ENCODE results near the gene MLANA. TPM values are rescaled to one million over a fixed set of nuclear protein-coding genes. Genes with fewer than 3 reads are reported as not detected.

The MLANA gene
- total and polyA plus RNA-seq, 9 donors = 0.44 to 5.7 (median 0.66) TPM; not detected in 1

- no peak for DNase-seq
- WGBS (ENCODE audit: insufficient coverage) = no CpG with 5 or more reads among the region's 2 CpGs
- Histone ChIP-seq H3K27me3 (ENCODE audit: control insufficient read depth, insufficient read depth, low read length) (no peaks in the 10 kb centered on the region), H3K9me3 (replicated peaks; ENCODE audit: control insufficient read depth, low read depth, low read length) (no peaks in the 10 kb centered on the region), H3K4me3 (ENCODE audit: low read length) (no peak overlapping the region), H3K36me3 (ENCODE audit: control insufficient read depth, insufficient read depth, low read length) (no peaks in the 10 kb centered on the region), H3K4me1 (ENCODE audit: control insufficient read depth, insufficient read depth, low read length) (no peaks in the 10 kb centered on the region), H3K27ac (ENCODE audit: low read length) (no peak overlapping the region)
These were observed 39.2 kb upstream of the MLANA start for GRCh38 chr9:5851445-5851844.

DNA sequence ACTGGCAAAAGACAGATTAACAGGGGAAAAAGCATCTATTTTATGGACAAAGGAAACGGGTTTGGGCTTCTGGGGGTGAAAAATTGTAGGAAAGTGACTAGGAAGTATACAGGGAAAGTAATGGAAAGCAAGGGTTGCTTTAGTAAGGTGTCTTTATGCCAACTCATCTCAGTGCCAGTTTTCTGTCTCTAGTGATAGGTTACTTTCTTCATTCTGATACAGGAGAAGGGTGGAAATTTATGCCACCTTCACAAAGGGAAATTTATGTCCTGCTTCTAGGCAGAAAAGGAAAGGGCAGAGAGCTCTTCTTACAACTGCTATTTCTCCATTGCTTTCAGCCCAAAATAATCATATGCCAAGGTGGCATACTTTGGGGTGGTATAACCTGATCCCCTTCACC lies 37.7 kb upstream of the MLANA start:
- Histone ChIP-seq H3K4me3 (ENCODE audit: low read length) (no peak overlapping the region), H3K4me1 (ENCODE audit: control insufficient read depth, insufficient read depth, low read length) (no peaks in the 10 kb centered on the region), H3K27ac (ENCODE audit: low read length) (no peak overlapping the region), H3K27me3 (ENCODE audit: control insufficient read depth, insufficient read depth, low read length) (no peaks in the 10 kb centered on the region), H3K36me3 (ENCODE audit: control insufficient read depth, insufficient read depth, low read length) (no peaks in the 10 kb centered on the region), H3K9me3 (replicated peaks; ENCODE audit: control insufficient read depth, low read depth, low read length) (no peaks in the 10 kb centered on the region)
- WGBS (ENCODE audit: insufficient coverage) = 86% methylated on average over 1 of the region's 1 CpG
- DNase-seq = no peak

GRCh38 chr9:5853617-5854016 lies 37.1 kb upstream of the MLANA start:
- no peak for DNase-seq
- Histone ChIP-seq H3K36me3 (ENCODE audit: control insufficient read depth, insufficient read depth, low read length) (no peaks in the 10 kb centered on the region), H3K4me3 (ENCODE audit: low read length) (no peak overlapping the region), H3K4me1 (ENCODE audit: control insufficient read depth, insufficient read depth, low read length) (no peaks in the 10 kb centered on the region), H3K27me3 (ENCODE audit: control insufficient read depth, insufficient read depth, low read length) (no peaks in the 10 kb centered on the region), H3K9me3 (replicated peaks; ENCODE audit: control insufficient read depth, low read depth, low read length) (no peaks in the 10 kb centered on the region), H3K27ac (ENCODE audit: low read length) (no peak overlapping the region)
- 83% methylated on average over 1 of the region's 3 CpGs for WGBS (ENCODE audit: insufficient coverage)

DNA sequence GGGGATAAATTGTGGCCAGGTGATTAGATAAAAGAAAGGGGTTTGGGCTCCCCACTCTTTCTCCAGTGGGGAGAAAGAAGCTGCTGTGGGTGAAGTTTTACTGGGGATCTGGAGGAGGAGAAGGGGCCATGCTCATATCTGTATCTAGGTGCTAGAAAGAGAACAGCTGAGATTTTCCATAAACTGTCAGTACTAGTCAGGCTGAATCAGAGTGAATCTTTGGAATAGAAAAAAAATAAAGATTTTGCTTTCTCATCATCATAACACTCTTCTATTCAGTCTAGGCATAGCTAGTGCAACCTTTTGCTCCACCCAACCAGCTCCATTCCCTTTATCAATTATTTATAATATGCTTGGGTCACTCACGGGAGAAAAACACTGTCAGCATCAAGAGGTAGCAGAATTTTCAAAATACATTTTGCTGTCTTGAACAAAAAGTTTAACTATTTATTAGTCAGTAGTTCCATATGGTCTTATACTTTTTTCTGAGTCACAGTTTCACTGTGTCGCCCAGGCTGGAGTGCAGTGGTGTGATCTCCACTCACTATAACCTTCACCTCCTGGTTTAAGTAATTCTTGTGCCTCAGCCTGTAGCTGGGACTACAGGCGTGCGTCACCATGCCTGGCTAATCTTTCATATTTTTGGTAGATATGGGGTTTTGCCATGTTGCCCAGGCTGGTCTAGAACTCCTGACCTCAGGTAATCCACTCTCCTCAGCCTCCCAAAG lies 36.5 kb upstream of the MLANA start:
- Histone ChIP-seq H3K4me1 (ENCODE audit: control insufficient read depth, insufficient read depth, low read length) (no peaks in the 10 kb centered on the region), H3K27ac (ENCODE audit: low read length) (no peak overlapping the region), H3K36me3 (ENCODE audit: control insufficient read depth, insufficient read depth, low read length) (no peaks in the 10 kb centered on the region), H3K4me3 (ENCODE audit: low read length) (no peak overlapping the region), H3K27me3 (ENCODE audit: control insufficient read depth, insufficient read depth, low read length) (no peaks in the 10 kb centered on the region), H3K9me3 (replicated peaks; ENCODE audit: control insufficient read depth, low read depth, low read length) (no peaks in the 10 kb centered on the region)
- WGBS (ENCODE audit: insufficient coverage) = no CpG with 5 or more reads among the region's 4 CpGs
- DNase-seq = no peak

DNA sequence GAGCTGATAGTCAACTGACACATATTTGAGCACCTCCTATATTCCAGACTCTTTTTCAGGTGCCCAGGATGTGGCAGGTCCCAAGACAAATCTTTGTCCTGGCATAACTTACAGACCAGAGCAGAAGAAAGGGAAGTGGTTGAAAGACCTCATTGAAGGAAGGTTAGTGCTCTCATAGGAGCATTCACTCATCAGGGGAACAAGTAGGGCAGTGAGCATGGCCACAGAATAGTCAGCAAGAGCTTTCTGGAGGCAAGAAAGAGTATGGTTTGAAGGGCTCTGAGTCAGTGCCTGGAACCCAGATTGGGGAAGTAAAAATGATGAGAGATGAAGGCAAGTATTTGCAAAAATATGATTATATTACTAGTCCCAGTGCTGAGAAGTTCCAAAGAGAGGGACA lies 32.8 kb upstream of the MLANA start:
- no peaks in the 10 kb centered on the region for H3K4me1 ChIP-seq (ENCODE audit: control insufficient read depth, insufficient read depth, low read length)
- no peaks in the 10 kb centered on the region for H3K27me3 ChIP-seq (ENCODE audit: control insufficient read depth, insufficient read depth, low read length)
- no peak for DNase-seq
- H3K27ac ChIP-seq (ENCODE audit: low read length) = no peak overlapping the region
- no peak overlapping the region for H3K4me3 ChIP-seq (ENCODE audit: low read length)
- no peaks in the 10 kb centered on the region for H3K9me3 ChIP-seq (replicated peaks; ENCODE audit: control insufficient read depth, low read depth, low read length)
- H3K36me3 ChIP-seq (ENCODE audit: control insufficient read depth, insufficient read depth, low read length) = no peaks in the 10 kb centered on the region

- no peaks in the 10 kb centered on the region for H3K4me1 ChIP-seq (ENCODE audit: control insufficient read depth, insufficient read depth, low read length)
- H3K36me3 ChIP-seq (ENCODE audit: control insufficient read depth, insufficient read depth, low read length) = no peaks in the 10 kb centered on the region
- H3K27ac ChIP-seq (ENCODE audit: low read length) = no peak overlapping the region
- DNase-seq = no peak
- no peaks in the 10 kb centered on the region for H3K27me3 ChIP-seq (ENCODE audit: control insufficient read depth, insufficient read depth, low read length)
- H3K9me3 ChIP-seq (replicated peaks; ENCODE audit: control insufficient read depth, low read depth, low read length) = no peaks in the 10 kb centered on the region
- no CpG with 5 or more reads among the region's 3 CpGs for WGBS (ENCODE audit: insufficient coverage)
- H3K4me3 ChIP-seq (ENCODE audit: low read length) = no peak overlapping the region
These were observed 31.9 kb upstream of the MLANA start for GRCh38 chr9:5858833-5859232.

DNA sequence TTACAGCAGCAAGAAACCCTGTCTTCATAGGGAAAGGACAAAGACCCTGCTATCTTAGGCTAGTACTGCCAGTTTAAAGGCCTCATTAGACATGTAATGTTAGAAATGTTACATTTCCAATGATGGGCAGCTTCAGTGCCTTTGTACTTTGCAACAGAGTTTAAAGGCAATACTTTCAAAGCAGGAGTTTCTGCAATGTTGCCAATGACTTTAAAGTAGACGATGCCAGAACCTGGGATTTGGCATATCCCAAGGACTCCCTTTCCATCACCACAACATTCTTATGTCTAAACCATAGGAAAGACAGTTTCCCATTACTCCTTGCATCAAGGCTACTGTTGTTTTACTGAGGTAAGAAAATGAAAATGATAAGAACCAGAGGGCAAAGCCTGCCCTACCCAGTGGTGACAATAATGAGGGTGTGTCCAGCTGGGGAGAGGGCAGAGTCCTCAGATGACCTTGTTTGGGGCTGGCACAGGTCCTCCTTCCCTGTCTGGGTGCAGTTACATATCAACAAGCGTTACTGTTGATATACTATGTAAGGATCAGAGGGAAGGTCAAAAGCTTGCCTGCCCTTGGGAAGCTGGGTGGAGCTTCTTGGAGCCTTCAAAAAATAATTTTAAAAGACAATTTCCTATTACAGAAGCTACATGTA lies 27.5 kb upstream of the MLANA start:
- no peaks in the 10 kb centered on the region for H3K36me3 ChIP-seq (ENCODE audit: control insufficient read depth, insufficient read depth, low read length)
- no peaks in the 10 kb centered on the region for H3K4me1 ChIP-seq (ENCODE audit: control insufficient read depth, insufficient read depth, low read length)
- no peak overlapping the region for H3K4me3 ChIP-seq (ENCODE audit: low read length)
- no CpG with 5 or more reads among the region's 2 CpGs for WGBS (ENCODE audit: insufficient coverage)
- no peak for DNase-seq
- no peak overlapping the region for H3K27ac ChIP-seq (ENCODE audit: low read length)
- H3K9me3 ChIP-seq (replicated peaks; ENCODE audit: control insufficient read depth, low read depth, low read length) = no peaks in the 10 kb centered on the region
- no peaks in the 10 kb centered on the region for H3K27me3 ChIP-seq (ENCODE audit: control insufficient read depth, insufficient read depth, low read length)

- Histone ChIP-seq H3K27ac (ENCODE audit: low read length) (no peak overlapping the region), H3K4me1 (ENCODE audit: control insufficient read depth, insufficient read depth, low read length) (no peaks in the 10 kb centered on the region), H3K27me3 (ENCODE audit: control insufficient read depth, insufficient read depth, low read length) (no peaks in the 10 kb centered on the region), H3K4me3 (ENCODE audit: low read length) (no peak overlapping the region), H3K36me3 (ENCODE audit: control insufficient read depth, insufficient read depth, low read length) (no peaks in the 10 kb centered on the region), H3K9me3 (replicated peaks; ENCODE audit: control insufficient read depth, low read depth, low read length) (no peaks in the 10 kb centered on the region)
- 89% methylated on average over 3 of the region's 4 CpGs for WGBS (ENCODE audit: insufficient coverage)
- no peak for DNase-seq
These were observed 26.2 kb upstream of the MLANA start for GRCh38 chr9:5864446-5864845.

DNA sequence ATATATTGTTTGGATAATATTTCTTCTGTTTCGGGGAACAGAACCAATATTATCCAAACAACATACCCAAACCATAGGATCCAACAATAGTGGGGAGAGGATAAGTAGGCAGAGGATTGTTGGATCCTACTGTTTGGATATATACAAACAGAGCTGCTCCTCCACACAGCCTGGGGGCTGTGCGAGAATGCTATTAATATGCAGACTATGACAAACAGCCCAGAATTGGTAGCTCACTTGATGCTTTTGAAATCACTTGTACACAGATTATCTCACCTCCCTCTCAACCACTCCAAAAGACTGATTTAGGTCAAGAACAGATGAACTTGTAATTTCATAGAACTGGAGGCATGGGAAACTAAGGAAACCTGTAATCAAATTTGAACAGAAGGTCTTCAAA lies 24.4 kb upstream of the MLANA start:
- WGBS (ENCODE audit: insufficient coverage) = no CpG with 5 or more reads among the region's 2 CpGs
- Histone ChIP-seq H3K27ac (ENCODE audit: low read length) (no peak overlapping the region), H3K9me3 (replicated peaks; ENCODE audit: control insufficient read depth, low read depth, low read length) (no peaks in the 10 kb centered on the region), H3K36me3 (ENCODE audit: control insufficient read depth, insufficient read depth, low read length) (no peaks in the 10 kb centered on the region), H3K4me3 (ENCODE audit: low read length) (no peak overlapping the region), H3K27me3 (ENCODE audit: control insufficient read depth, insufficient read depth, low read length) (no peaks in the 10 kb centered on the region), H3K4me1 (ENCODE audit: control insufficient read depth, insufficient read depth, low read length) (no peaks in the 10 kb centered on the region)
- no peak for DNase-seq

- DNase-seq = no peak
- H3K4me3 ChIP-seq (ENCODE audit: low read length) = no peak overlapping the region
- no peaks in the 10 kb centered on the region for H3K9me3 ChIP-seq (replicated peaks; ENCODE audit: control insufficient read depth, low read depth, low read length)
- no peak overlapping the region for H3K27ac ChIP-seq (ENCODE audit: low read length)
- H3K36me3 ChIP-seq (ENCODE audit: control insufficient read depth, insufficient read depth, low read length) = no peaks in the 10 kb centered on the region
- no peaks in the 10 kb centered on the region for H3K27me3 ChIP-seq (ENCODE audit: control insufficient read depth, insufficient read depth, low read length)
- 100% methylated on average over 1 of the region's 3 CpGs for WGBS (ENCODE audit: insufficient coverage)
- no peaks in the 10 kb centered on the region for H3K4me1 ChIP-seq (ENCODE audit: control insufficient read depth, insufficient read depth, low read length)
These were observed 24.0 kb upstream of the MLANA start for GRCh38 chr9:5866685-5867084.
